Activated T-cell treated with anti-CD3 and anti-CD28 coated beads for 1 hour (primary cell): ENCODE results near the gene JDP2.
A peak's percentile ranks its signal among the peaks of the same experiment; 100 is the strongest.

ENCODE experiments used
- DNase-seq: peaks from one replicate; pipeline ENCODE4 v3.0.0-alpha.2; 2020; ENCODE audit warnings: low read depth

The JDP2 gene

DNA sequence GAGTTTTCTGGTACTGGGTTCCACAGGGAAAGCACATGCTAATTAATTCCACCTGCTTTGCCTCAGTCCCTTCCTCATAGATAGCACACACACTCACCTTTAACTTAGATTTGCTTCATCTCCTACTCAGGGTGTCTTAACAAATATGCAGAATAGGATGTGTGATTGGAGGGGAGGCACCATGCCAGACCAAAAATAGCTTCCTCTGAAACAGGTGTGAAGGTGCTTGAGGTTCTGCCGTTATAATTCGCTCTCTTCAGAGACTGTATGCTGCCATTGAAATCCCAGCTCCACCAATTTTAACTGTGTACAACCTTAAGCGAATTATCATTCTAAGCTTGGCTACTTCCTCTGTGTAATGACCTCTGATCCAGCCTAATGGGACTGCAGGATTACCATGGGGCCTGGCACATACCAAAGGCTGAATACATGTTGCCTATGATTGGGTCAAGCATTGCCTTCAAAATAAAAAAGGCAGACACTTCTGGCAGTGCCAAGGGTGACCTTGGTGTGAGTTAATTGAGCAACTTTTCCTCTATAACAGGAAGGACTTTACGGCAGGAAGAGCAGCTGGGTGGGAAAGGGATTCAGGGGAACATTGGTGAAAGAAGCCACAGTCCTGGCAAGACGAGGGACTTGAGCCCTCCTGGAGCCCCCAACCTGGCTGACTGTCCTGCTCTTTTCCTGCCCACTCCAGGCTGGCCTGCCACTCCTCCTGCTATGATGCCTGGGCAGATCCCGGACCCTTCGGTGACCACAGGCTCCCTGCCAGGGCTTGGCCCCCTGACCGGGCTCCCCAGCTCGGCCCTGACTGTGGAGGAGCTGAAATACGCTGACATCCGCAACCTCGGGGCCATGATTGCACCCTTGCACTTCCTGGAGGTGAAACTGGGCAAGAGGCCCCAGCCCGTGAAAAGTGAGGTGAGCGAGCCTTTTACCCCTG lies 9.7 kb downstream of the JDP2 start:
- no peak for DNase-seq

DNA sequence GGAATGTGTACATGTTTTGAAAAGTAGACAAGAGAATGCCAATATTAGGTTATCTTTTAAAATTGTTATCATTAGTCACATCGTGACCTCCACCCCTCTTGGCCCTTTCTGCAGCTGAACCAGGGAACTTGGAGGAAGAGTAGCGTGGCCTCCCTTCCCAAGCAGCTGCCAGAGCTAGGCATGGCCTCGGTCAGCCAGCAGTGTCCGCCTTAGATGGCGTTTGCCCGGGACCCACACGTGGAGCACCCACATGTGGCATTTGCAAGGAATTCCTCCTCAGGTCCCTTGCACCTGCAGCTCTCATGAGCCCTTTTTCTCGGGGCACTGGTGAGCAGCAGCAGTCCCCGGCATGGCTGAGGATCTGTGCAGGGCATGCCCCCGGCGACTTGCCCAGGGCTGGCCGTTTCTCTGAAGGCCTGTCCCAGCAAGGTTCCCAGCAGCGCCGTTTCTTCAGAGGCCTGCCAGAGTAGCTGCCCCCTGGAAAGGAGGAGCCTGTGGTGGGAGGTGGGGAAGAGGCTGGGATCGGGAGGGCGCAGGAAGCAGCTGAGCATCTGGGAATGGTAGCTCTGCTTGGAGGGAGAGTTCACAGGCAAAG lies 10.8 kb downstream of the JDP2 start:
- DNase-seq: no peak

DNA sequence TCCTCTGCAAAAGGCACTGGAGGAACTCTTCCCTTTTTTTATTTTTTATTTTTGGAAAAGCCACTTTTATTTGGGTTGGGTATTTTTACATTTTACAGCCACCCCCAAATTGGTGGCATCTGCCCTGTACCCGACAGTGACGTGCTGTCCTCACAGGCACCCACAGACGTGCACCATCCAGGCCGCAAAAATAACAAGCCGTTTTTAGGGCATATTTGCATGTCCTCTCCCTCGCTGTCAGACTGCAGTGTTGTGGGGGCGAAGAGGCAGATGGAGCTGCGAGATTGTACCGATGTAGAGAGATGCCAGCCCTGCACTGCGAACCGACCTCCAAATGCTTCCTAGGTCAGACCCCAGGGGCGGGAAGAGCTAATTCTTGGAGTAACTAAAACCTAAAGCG lies 12.2 kb downstream of the JDP2 start:
- DNase-seq: no peak

DNA sequence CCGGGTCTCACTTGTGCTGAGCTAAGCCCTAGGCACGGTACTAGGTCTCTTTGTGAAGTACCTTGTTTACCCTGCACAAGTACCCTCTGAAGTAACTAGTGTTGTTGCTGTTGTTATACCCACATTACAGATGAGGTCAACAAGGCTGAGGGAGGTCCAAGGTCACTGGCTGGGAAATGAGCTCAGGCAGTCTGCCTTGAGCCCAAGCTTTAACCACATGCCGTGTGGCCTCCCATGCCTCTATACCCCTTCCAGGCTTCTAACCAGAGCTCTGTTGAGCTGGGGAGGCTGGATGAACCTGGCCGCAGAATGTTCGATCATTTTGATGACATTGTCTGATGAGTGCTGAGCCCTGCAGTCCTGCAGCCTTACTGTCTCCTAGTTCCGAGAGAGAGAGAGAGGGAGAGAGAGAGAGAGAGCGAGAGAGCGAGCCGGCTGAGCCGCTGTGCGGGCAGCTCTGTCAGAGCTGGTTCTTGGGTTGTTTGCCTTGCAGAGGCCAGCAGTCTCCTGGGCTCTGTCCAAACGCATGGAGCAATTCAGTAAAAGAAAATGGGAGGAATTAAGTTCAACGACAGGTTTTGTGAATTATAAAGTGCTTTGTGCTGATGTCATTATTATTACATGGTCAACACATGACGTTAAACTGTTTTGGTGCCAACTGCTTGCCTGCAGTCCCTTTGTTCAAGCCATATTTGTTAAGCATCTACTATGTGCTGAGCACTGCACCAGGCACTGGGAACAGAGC lies 13.1 kb downstream of the JDP2 start:
- no peak for DNase-seq

DNA sequence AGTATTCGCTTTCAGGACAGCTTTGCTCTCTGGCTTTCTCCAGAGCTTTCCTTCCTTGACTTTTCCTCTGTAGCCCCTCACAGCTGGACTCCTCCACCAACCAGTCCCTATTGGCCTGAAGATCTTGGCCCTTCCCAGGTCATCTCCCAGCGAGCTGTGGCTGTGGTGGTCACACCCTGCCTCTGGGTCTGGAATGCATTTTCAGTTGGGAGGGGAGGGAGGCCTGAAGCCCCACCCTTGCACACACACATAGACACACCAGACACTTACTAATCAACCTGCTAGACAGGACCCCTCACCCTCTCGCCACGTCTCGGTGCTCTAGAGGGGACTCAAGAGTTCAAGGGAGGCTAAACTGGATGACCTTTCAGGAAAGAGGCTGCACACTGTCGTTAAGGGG lies 13.9 kb downstream of the JDP2 start:
- no peak for DNase-seq

DNA sequence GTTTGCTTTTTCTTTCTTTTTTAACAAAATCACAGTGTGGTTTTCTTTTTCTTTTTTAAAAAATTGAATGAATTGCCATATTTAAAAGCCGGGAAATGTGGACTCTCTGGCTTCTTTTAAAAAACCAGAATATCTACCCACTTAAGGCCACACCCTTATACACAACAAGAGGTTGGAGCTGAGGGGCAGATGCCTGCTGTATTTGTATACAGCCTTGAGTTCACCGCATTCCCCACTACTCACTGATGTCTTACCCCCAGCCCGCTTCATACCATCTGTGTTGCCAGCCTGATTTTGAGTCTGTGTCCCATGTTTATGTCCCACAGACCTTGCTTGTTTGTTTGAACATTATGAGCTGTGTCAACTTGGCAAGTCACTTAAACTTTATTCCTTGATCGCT lies 14.3 kb downstream of the JDP2 start:
- no peak for DNase-seq

DNA sequence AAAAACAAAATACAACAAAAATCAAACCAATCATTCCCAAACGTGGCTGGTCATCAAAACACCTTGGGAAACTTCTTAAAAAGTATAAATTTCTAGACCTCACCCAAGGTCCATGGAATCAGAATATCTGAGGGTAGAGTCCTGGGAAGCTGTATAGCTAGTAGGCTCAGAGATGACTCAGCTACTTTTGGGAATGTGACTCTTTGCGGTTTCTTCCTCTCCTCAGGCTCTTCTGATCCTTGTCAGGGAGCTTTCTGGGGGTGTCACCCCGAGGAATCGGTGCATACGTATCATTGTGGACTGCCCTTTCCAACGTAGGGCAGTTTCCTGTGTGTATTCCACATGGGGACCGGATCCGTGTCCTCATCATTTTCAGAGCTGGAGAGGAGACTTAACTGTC lies 14.8 kb downstream of the JDP2 start:
- DNase-seq: no peak

DNA sequence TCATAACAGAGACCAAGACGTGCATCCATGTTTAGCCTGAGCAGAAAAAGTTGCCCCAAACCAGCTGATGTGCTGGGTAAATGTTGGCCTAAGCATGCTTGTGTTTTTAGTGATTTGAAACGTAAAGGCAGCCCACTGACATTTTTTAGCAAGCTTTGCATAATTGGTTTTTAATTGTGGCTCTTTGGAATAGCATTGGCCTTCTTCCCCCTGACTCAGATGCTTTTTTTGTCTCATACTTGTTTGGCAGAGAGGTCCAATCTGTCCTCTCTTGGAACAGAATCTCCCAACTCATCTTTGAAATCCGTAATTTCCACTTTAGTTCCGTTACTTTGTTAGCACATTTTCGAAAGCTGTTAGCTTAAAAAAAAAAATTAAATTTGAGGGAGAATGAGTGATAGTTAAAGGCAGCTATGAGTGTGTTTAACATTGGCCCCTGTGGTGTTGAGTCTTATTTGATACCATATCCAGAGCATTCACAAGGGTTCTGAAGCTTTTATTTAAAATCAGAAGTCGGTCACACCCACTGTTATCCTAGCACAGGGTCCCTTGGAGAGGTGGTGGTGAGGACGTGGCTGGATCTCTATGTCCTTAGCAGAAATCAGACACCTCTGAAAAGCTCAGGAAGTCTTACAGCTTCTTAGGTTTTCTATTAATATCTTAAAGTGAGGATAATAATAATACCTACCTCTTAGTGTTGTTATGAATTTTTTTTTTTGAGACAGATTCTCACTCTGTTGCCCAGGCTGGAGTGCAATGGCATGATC lies 15.6 kb downstream of the JDP2 start:
- no peak for DNase-seq

DNA sequence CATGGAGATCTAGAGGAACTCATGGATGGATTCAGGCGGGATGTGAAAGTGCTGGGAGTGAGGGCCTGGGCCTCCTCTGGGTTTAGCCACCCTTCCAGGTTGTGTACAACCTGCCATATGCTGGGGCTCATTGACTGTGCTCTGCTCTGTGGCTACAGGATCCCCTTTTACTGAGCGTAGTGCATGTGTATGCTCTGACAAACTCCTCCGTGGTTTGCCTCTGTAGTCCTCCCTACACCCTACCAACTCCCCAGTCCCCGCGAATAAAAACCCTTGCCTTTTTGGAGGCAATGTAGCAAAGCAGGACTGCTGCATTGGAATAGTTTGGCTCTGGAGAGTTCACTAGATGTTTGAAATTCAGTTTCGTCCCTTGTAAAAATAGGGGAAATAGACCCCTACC lies 17.4 kb downstream of the JDP2 start:
- DNase-seq: no peak

DNA sequence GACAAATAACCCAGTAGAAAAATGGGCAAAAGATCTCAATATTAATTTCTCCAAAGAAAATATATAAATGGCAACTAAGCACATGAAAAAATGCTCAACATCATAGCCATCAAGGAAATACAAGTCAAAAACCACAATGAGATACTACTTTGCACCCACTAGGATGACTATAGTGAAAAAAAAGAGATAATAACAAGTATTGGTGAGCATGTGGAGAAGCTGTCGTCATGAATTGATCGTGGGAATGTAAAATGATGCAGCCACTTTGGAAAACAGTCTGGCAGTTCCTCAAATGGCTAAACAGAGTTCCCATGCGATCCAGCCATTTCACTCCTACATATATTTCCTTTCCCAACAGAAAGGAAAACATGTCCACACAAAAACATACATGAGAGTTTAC lies 18.1 kb downstream of the JDP2 start:
- no peak for DNase-seq

DNA sequence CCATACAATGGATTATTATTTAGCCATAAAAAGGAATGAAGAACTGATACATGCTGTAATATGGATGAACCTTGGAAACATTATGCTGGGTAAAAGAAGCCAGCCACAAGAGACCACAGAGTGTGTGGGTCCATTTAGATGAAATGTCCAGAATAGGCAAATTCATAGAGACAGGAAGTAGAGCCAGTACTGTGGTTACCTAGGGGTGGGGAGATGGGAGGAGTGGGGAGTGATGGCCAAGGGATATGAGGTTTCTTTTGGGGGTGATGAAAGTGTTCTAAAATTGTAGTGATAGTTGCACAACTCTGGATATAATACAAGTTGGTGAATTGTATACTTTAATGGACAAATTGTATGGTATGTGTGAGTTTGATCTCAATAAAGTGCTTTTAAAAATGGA lies 18.6 kb downstream of the JDP2 start:
- no peak for DNase-seq

DNA sequence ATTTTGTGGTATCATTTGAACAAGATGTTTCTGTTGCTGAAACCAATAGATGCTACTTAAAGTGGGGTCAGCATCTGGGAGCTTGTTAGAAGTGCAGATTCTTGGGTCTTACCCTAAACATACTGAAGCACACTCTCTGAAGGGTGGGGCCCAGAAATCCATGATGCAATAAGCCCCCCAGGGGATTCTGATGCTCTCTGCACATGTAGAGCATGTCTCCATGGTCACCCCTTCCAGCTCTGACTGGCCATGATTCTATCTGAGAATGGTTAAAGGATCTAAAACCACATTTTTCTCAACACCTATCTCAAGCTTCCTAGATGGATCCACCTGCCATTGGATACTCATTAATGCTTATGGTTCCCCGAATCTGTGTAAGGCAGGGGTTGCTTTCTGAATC lies 20.4 kb downstream of the JDP2 start:
- no peak for DNase-seq

DNA sequence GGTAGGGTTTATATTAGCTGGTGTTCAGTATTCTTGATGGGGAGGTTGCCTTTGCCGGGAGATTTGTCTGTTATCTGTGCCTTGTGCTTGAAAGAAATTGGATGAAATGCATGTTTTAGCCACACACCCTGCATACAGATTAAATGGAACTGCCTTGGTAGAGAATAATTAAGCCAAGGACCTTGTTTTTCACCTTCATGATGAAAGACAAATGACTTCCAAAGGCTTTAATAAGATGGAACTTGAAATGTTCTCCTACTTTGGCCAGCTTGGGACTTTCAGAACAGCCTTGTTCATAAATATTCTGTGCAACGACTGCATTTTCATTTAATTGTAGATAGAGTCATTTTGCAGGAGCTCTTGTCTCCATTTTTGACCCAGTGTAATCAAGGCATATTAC lies 21.2 kb downstream of the JDP2 start:
- DNase-seq: no peak

DNA sequence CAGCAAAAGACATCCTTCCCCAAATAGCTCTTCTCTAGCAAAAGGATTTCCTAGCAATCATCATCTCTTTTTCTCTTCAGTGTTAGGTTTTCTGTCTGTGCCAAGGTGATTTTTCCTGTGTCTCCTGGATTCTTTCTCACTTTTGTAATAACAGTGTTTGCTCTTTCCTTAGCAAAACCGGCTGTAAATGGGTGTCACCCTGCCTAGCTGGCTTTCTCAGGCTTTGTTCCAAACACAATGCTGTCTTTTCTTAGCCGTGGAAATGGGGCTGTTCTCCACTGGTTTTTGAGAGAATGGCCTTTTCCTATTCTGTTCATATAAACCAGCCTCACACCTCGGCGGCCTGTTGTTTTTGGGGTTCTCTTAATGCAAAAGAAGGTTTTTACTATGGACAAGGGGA lies 21.9 kb downstream of the JDP2 start:
- DNase-seq: no peak

DNA sequence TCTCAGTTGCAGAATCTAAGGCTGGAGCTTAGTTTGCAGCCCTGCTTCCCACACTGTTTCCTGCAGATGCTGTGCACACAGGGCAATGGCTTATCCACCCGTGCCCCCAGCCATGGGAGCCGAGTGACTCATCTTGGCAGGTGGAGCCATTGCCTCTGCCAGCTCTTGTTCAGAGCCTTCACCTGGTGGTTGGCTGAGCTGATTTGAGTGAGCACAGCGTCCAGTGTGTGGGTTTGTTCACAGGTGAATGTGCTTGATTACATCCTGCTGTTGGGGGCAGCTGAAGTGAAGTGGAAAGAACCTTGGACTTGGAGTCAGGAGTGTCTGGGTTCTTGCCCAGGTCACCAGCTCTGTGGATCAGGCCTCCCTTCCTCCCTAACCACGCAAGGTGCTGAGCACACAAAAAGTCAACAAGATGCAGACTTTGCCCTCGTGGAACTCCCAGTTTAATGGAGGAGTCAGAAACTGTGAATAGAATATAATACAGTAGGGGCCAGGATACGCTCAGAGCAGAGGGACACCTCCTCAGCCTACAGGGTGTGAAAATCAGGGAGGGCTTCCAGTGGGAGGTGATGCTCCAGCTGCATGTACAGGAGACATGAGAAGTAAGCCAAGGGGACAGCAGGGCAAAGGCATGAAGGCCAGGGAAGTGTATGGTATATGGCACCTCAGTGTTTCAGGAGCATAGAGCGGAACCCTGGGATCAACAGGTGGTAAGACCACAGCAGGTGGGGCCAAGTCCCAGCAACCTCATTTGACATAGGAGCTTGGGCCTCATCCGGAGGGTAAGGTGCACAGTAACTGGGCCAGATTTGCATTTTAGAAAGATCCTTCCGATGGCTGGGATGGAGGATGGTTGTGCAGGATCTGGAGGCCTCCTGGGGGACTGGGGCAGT lies 22.8 kb downstream of the JDP2 start:
- DNase-seq: no peak

DNA sequence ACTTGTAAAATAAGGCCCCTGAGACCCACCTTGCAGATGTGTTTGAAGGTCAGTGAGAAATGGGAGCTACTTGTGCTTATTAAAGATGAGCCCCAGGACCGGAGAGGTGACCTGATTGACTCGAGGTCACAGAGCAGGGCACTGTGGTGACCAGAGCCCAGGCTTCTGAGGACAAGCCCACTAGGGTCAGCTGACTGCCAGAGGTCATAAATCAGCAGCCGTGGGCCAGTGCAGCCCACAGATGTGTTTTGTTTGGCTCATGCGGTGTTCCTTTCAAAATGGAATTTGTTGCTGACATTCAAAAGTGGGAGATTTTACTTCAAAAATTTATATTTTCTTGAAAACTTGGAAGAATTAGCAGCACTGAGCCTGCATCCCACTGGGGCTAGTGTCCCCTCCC lies 24.5 kb downstream of the JDP2 start:
- DNase-seq: no peak

DNA sequence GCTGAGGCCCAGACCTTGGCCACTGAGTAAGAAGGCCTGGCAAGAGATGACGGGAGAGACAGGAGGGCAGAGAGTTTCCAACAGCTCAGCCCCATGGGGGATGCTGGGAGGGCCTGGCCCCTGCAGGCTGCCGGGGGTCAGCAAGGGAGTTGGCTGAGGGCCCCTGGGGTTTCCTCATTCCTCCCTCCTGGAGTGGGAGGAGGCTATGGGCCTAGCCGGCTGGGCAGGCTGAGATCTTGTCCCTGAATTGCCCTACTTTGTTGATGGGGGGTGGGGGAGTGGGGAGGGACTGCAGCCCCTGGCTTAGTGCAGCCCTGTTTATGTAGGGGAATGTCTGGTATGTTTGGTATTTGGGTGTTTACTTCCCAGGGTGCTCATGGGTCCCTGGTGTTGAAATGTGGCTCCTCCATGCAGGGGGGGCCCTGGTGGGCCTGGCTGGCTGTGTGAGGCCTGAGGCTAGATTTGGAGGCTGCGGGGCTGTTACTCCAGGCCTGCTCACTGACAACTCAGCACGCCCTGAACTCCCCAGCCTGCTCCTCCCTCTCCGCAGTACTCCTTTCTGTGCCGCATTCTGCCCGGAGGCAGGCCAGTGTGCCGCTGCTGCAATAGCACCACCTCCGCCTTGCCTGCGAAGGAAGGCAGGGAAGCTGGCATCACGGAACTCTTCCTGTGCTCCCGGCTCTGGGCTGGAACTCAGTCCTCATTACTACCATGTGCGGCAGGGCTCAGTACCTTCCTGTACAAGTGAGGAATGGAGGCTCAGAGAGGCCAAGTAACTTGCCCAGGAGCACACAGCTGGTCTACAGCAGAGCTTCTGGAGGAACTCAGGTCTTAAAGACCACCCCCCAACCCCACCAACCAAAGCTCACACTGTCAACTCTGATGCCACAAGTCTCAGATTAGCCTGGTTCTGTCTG lies 25.3 kb downstream of the JDP2 start:
- DNase-seq: no peak

DNA sequence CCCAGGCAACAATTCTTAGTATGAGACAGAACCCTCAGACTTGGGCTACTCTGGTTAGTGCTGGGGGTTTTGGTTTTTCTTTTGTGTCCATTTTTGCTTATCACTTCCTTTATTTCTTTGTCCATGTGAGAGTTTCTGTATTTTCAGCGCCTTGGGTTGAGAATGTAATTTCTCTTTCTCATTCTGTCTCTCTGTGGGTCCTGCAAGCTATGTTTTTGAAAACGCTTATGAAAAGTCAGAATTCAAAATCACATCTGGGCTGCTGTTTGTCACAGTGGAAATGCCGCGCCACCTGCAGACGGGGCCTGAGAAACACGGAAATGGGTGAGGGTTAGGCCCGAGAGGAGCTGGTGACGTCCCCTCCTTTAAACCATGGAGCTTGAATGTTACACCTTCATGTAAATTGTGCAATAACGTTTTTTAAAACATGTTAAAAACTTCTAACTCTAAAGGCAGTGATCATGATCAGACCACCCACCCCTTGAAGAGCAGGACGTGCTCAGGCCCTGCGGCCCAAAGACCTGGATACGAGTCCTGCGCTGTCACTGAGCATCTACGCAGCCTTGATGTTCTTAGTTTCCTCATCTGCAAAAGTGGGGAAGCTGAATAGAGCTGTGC lies 26.1 kb downstream of the JDP2 start:
- DNase-seq: peak; percentile 17

DNA sequence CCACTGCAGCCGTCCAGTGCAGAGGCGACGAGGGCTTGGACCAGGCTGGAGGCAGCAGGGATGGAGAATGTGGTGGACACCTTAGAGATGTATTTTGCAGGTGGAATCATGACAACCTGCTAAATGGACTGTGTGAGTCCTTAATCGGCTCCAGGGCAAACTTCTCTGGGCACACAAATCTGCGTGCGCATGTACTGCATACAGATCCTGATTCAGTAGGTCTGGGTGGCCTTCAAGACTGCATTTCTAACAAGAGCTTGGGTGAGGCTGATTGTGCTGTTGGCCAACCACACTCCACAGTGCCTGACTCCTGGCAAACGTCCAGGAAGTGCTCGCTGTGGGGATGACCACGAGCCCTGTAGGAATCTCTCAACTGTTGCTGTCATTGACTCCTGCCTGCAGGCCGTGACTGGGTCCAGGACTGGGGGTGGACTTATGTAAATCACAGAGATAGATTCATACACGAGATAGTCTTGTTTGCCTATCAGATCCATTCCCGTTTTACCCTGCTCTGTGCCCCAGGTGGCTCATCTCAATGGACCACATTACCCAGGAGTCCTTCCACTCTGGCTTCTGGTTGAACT lies 27.2 kb downstream of the JDP2 start:
- DNase-seq: no peak
